SU-DHL-6 (cell line): ENCODE data around the gene PHF20.

Experiments
- H2AFZ ChIP-seq: fragments of 200-600 bp; sonication (generic); 2 replicates; pipeline ENCODE4 v1.6.1; 2014; ENCODE audit warnings: low read depth, mild to moderate bottlenecking, moderate library complexity, mixed read lengths, antibody characterized with exemption, low read length; ENCODE audit not compliant: severe bottlenecking
- H3F3A ChIP-seq: fragments of 200-600 bp; shearing (Covaris generic); 2 replicates; pipeline ENCODE4 v1.6.0; 2016; ENCODE audit warnings: antibody characterized with exemption, mild to moderate bottlenecking; ENCODE audit not compliant: insufficient read depth
- H3K27ac ChIP-seq: fragments of 200-600 bp; sonication (generic); 2 replicates; pipeline ENCODE4 v1.5.1; 2016; ENCODE audit warnings: low read depth, mild to moderate bottlenecking, low read length, moderate library complexity, mixed read lengths
- H3K27me3 ChIP-seq: fragments of 200-600 bp; sonication (generic), shearing (Covaris generic); 2 replicates; pipeline ENCODE4 v1.6.0; 2014; ENCODE audit warnings: mild to moderate bottlenecking, low read length
- H3K36me3 ChIP-seq: fragments of 200-600 bp; sonication (generic); 2 replicates; pipeline ENCODE4 v1.6.1; 2014; ENCODE audit warnings: mild to moderate bottlenecking, low read length, mixed read lengths
- H3K4me2 ChIP-seq: fragments of 300-600, 200-600 bp; shearing (Covaris generic), sonication (generic); 2 replicates; pipeline ENCODE4 v1.6.0; 2014; ENCODE audit warnings: low read length, low read depth, mild to moderate bottlenecking; ENCODE audit not compliant: poor library complexity, severe bottlenecking
- H3K4me3 ChIP-seq: fragments of 200-600 bp; sonication (generic); 2 replicates; pipeline ENCODE4 v1.5.1; 2014; ENCODE audit warnings: antibody characterized with exemption, low read length, mild to moderate bottlenecking, mixed read lengths; ENCODE audit not compliant: insufficient read depth, poor library complexity, severe bottlenecking
- H3K79me2 ChIP-seq: fragments of 200-600 bp; sonication (generic); 2 replicates; pipeline ENCODE4 v1.6.1; 2014; ENCODE audit warnings: mild to moderate bottlenecking, low read length, moderate library complexity; ENCODE audit not compliant: insufficient read depth
- H3K9ac ChIP-seq: fragments of 200-600 bp; sonication (generic); 2 replicates; pipeline ENCODE4 v1.7.0; 2014; ENCODE audit warnings: mild to moderate bottlenecking, low read length
- H3K9me2 ChIP-seq: fragments of 200-600 bp; sonication (generic); replicated peaks from 2 replicates; pipeline ENCODE4 v1.6.1; 2014; ENCODE audit warnings: low read length; ENCODE audit not compliant: insufficient read depth
- H3K9me3 ChIP-seq: fragments of 200-600 bp; sonication (generic); 2 replicates; pipeline ENCODE4 v1.6.1; 2014; ENCODE audit warnings: low read length, mixed read lengths; ENCODE audit not compliant: insufficient read depth
- H4K20me1 ChIP-seq: fragments of 200-600 bp; sonication (generic); 2 replicates; pipeline ENCODE4 v1.6.1; 2014; ENCODE audit warnings: low read depth, mild to moderate bottlenecking, antibody characterized with exemption, low read length, moderate library complexity, mixed read lengths
- CTCF ChIP-seq: fragments of 200-600 bp; sonication (generic); IDR thresholded peaks from one replicate; pipeline ENCODE4 v1.5.1; 2017; ENCODE audit warnings: antibody characterized with exemption, mild to moderate bottlenecking, low read length, moderate library complexity; ENCODE audit not compliant: insufficient read depth, poor library complexity, severe bottlenecking
- EZH2phosphoT487 ChIP-seq: fragments of 200-600 bp; sonication (generic), shearing (Covaris generic); conservative IDR thresholded peaks from 2 replicates; pipeline ENCODE4 v1.6.1; 2018; ENCODE audit warnings: mild to moderate bottlenecking, antibody characterized with exemption, low read length, moderate library complexity, mixed read lengths

The PHF20 gene

DNA sequence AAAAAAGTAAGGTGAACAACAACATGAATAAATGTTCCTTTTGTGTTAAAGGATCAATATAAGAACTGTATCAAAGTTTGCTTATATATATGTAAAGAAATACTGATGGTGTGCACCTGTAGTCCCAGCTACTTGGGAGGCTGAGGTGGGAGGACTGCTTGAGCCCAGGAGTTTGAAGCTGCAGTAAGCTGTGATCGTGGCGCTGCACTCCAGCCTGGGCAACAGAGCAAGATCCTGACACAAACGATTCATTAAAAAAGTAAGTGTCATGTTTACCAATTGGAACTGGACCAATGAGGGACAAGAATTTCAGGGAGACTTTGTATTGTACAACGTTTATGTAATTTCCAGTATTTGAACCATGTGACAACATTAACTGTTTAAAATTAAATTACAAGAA, 5.0 kb upstream of the PHF20 start:
- TF ChIP-seq EZH2phosphoT487 (no peak), CTCF (no peak)
- no peaks in the 10 kb centered on the region for H3K79me2 ChIP-seq

DNA sequence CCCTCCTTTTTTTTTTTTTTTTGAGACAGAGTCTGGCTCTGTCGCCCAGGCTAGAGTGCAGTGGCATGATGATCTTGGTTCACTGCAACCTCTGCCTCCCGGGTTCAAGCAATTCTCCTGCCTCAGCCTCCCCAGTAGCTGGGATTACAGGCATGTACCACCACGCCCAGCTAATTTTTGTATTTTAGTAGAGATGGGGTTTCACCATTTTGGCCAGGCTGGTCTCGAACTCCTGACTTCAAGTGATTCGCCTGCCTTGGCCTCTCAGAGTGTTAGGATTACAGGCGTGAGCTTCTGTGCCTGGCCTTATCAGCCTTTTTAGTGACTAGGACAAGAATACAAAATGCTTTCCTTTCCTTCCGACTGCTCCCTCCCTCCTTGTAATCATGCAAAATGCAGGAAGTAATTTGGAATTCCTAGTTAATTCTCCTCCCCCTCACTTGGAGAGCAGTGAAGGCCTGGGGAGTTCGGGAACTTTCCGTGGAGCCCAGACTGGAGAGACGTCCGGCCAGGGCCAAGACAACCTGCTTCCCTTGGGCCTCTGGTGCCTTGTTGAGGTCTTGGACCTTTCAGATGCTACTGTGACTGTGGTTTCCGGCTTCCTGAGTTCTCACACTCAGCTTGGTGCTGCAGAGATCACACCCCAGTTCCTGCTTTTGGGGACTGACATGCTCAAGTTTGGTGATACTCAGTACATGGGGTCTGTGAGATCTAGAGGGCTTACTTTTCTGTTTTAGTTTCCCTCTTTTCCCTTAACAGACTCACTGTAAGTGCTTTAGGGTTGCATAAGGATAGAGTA, 3.9 kb upstream of the PHF20 start:
- peak overlapping the region; percentile 45 for H3K9ac ChIP-seq

More for the DNA sequence above, 5.0 kb upstream of the PHF20 start:
- no peak overlapping the region for H3K4me2 ChIP-seq
- peaks cover 18% of the 10 kb centered on the region for H3F3A ChIP-seq
- no peaks in the 10 kb centered on the region for H3K36me3 ChIP-seq
- no peaks in the 10 kb centered on the region for H4K20me1 ChIP-seq
- no peak overlapping the region for H3K4me3 ChIP-seq
- H3K9me2 ChIP-seq = no peaks in the 10 kb centered on the region
- no peaks in the 10 kb centered on the region for H3K27me3 ChIP-seq
- H3K27ac ChIP-seq = no peak overlapping the region
- no peak overlapping the region for H2AFZ ChIP-seq
- H3K9ac ChIP-seq = no peak overlapping the region
- H3K9me3 ChIP-seq = no peaks in the 10 kb centered on the region

DNA sequence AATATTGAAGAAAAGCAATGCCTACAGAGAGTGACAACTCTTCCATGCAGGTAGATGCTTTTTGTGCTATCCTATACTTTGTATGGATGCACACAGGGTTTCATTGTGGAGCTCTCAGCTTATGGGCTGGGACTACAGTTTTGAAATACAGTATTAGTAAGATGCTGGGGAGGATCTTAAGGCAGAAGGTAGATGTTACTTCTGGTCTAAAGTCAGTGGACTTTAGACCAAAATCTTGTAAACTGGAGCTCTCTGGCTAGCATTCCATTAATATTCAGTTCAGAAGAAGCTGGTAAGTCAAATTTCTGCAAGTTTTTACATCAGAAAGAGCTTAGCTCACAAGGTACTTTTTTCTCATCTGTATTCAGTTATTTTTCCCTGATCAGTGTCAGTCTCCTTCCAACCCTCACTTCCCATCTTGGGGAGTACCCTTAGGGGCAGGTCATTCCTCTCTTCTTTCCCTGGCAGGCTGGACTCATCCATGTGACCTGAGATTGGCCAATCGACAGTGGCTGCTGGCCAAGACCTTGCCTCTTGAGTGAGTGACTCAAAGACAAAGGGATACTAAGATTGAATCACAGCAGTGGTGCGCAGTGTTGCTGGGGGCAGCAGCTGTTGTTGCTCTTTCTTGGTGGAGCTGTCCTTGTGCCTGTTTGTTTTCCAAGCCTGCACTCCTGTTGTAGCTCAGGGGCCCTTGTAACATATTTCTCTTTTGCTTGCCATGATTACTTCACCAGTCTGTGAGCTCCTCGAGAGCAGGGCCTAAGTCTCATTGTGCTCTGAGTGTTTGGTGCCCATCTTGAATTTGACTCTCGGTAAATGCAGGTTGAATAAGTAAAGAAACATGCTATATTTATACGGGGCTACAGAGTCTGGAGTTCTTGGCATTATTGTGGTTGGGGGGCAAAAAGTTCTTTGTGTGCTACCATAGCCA, 2.8 kb upstream of the PHF20 start:
- peak overlapping the region; percentile 94 for H2AFZ ChIP-seq
- H3F3A ChIP-seq = peaks cover 27% of the 10 kb centered on the region
- H3K9me2 ChIP-seq = no peaks in the 10 kb centered on the region
- H3K9ac ChIP-seq = peak overlapping the region; percentile 45
- no peaks in the 10 kb centered on the region for H3K9me3 ChIP-seq
- TF ChIP-seq EZH2phosphoT487 = no peak
- TF ChIP-seq CTCF = no peak
- H3K79me2 ChIP-seq = peaks cover 18% of the 10 kb centered on the region
- no peak overlapping the region for H3K4me3 ChIP-seq
- H3K36me3 ChIP-seq = no peaks in the 10 kb centered on the region
- peak overlapping the region; percentile 60 for H3K4me2 ChIP-seq
- no peaks in the 10 kb centered on the region for H3K27me3 ChIP-seq
- peak overlapping the region; percentile 74 for H3K27ac ChIP-seq
- no peaks in the 10 kb centered on the region for H4K20me1 ChIP-seq

More for the DNA sequence above, 3.9 kb upstream of the PHF20 start:
- Histone ChIP-seq H3K36me3 (no peaks in the 10 kb centered on the region), H3K4me2 (peak overlapping the region; percentile 60), H2AFZ (peak overlapping the region; percentile 94), H3K27ac (peak overlapping the region; percentile 74), H4K20me1 (no peaks in the 10 kb centered on the region), H3K9me2 (no peaks in the 10 kb centered on the region), H3K9me3 (no peaks in the 10 kb centered on the region), H3K4me3 (no peak overlapping the region), H3K79me2 (peaks cover 7% of the 10 kb centered on the region), H3F3A (peaks cover 21% of the 10 kb centered on the region), H3K27me3 (no peaks in the 10 kb centered on the region)
- TF ChIP-seq EZH2phosphoT487 = no peak
- no peak for TF ChIP-seq CTCF
